Stimulated activated CD4-positive, alpha-beta T cell treated with anti-CD3 and anti-CD28 coated beads, TNF-alpha, amount 100 ng/mL, for 4 hours (primary cell): ENCODE results near the gene DNAJC17.

Experiments
- DNase-seq, 3 experiments: peaks; one replicate each; pipeline ENCODE4 v3.0.0-alpha.2; 2020; ENCODE audit warnings: low read depth in 3 of 3

The DNAJC17 gene

DNA sequence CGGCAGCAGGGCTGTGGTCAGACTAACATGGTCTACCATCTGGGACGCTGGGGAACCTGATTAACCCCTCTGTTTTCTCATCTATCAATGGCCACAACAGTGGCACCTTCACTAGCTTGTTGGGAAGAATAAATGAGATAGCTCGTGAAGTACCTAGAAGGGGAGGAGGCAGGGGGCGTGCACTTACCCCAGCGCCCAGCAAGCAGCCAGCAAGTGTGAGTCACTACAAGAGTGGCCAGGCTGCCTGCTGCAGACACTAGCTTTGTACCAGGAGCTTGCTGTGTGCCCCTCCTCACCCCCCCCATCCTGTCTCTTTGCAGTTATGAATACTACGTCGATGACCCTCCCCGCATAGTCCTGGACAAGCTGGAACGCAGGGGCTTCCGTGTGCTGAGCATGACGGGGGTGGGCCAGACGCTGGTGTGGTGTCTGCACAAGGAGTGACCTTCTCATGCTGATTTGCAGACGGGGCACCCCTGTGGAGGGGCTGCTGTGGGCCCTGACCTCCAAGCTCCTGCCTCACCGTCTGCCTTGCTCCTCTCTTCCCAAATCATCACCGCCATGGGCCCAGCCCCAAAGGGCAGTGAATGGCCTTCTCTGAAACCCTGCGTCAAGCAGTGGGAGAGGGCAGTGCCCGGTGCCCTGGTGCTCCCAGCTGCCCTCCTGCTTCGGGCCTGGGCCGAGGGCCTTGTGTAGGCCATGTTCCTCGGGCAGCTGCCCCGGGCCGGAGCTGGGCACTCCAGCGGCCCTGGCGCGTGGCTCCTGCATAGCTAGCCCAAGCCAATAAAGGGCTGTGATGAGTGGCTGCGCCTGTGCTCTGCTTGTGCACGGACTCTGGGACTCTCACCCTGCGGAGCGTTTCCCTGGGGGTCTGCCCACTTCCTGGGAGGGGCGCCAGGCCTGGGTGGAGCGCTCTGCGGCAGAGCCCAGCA, 40.1 kb downstream of the DNAJC17 start:
- DNase-seq: no peak

DNA sequence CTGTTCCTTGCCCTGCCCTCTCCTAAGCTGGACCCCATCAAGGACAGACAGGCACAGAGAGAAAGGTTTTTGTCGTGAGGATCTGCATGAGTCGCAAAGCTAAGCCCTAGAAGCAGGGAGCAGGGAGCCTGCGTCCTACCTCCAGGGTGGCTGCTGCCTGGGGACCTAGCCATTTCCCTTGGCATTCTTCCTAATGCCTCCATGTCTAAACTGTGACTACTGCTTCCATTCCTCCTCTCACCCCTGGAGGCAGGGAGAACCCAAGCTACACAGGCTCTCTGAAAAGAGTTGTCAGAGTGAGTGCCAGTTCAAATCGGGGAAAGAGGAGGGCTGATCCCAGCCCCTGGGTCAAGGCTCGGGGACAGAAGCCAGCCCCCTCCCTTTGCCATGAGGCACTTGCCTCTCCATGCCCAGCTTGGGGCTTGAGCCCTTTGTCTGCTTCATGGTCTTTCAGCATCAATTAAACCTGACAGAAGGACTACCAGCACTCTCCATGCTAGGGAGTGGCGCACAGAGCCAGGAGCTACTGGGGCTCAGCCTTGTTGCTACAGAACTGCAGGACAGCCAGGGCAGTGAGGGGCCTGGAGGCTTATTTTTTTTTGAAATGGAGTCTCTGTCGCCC, 41.0 kb downstream of the DNAJC17 start:
- no peak for DNase-seq

DNA sequence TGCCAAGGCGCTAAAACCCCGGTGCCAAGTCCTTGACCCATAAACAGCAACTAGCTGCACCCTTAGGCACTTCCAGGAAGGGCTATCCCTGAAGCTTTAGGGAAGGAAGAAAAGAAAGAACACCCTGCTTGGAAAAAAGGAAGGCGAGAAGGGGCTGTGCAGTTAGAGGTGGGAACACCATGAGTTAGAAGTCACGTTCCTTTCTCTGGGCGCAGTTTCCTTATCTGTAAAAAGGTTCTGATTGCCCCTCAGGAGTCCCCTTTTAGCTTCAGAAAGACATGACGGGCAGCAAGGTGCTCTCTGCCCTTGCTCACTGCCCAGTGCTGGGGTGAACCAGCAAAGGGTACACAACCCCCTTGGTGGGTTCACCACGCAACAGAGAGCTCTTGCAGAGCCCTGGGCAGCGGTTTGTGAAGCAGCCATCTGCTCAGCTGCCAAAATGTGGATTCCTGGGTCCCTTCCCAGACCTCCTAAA, 42.6 kb downstream of the DNAJC17 start:
- DNase-seq: no peak

DNA sequence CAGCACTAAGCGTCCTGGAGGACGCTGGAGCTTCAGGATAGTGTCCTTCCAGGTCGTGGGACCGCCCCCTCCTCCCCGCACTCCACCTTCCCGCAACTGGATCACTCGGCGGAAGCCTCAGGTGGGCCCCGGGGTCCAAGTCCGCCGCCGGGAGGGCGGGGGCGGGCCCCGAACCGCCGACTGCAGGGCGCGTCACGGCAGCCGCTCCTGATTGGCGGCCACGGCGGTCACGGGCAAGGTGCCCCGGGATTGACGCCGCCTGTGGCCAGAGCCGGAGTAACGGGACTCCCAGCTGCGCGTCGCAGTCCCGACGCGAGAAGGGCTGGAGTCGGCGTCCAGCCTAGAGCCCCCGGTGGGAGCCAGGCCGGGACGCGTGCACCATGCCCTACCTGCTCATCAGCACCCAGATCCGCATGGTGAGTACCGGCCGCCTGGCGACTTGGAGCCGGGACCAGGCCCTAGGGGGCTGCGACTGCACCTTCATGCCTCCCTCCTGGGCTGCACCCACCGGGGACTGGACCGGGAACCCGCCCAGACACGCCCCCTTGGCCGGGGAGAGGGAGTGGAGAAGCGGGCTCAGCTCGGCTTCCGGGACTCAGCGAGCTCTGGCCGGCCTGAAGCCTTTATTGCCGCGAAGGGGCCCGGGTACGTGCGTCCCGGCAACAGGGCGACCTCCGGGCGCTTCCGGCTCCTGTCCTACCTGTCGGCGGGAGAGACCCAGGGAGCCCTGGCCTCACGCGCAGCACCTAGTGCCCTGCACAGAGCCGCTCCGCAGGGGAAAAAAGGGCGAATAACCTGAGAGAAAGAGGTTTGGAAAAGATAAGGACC, 43.3 kb downstream of the DNAJC17 start, which contains the start of gene GCHFR:
GCHFR (plus strand) TSS at position 268 of the 828 bp plus-strand sequence; CDS start at position 381, 113 bp downstream.
- peak; percentile 35 to 52 (median 40) for DNase-seq

DNA sequence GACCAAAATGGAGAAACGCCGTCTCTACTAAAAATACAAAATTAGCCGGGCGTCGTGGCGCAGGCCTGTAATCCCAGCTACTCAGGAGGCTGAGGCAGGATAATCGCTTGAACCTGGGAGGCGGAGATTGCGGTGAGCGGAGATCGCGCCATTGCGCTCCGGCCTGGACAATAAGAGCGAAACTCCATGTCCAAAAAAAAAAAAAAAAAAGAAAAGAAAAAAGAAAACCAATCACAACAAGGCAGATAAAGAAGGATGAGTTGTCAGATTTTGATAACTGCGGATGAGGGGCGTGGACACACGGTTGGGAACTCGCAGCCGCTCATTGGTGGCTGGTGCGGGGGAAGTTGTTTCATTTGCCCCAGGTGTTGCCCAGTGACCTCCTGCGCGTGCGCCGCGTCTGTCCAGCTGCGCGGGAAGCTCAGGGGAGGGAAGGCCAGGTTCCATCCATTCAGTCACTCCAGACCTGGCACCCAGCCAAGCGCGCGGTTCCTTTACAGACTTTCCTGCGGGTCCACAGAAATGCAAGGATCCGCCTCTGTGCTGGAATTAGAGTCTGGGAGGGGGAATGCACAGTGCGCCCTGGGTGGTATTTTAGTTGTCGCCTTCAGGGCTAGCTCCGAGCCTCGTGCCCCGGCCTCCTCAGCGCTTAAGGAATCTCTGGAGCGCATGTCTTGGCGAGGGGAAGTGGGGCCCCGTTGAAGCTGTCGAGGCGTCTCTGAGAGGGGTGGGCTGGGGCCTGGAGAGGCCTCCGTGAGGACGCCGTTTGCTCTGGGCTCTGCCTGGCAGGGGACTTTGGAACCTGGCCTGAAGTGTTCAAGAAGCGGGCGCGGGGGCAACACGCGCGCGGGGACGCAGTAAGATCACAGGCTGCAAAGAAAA, 44.1 kb downstream of the DNAJC17 start:
- peak in 1 of 3 experiments; percentile 23 for DNase-seq

DNA sequence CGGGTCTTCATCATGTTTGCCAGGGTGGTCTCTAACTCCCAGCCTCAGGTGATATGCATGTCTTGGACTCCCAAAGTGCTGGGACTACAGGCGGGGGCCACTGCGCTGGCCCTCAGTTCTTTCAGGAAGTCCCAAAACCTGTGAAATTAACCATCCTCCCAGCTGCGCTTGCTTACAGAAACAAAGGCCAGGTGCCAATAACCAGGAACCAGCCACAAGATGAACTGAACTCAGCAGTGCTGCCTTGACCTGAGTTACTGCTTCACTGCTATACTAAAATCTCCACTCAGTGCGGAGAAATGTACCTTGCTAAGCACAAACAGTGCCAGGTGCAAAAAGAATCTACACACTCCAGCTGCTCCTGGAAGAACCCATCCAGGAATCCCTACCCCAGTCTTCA, 47.3 kb downstream of the DNAJC17 start:
- DNase-seq: no peak

DNA sequence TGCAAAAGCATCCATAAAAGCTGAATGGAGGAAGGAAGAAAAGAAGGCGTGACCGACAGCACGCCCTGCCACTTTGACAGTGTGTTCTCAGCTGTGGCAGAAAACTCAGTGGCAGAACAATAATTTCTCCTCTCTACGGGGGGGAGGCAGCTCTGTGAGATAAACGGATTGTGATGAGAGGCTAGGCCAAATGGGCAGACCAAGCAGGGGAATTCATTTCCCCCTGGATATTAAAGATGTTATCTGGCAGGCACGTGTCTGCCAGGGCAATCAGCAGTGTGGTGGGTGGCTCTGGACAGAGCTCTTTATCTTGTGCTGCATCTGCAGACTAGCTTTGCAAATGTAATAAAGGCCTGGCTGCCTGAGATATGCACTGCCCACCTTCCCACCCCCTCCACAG, 50.3 kb downstream of the DNAJC17 start:
- no peak for DNase-seq

DNA sequence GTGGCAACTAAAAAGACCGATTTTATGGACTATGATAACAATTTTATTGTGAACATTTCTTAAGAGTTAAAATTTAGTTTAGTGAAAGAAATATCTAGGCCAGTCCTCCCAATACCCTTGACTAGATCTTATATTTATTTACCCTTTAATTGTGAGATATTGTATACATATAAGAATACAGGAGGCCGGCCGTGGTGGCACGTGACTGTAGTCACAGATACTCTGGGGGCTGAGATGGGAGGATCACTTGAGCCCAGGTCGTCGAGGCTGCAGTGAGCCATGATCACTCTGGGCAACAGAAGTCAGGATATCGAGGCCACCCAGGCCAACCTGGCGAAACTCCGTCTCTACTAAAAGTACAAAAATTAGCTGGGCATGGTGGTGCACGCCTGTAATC, 51.5 kb downstream of the DNAJC17 start:
- no peak for DNase-seq

DNA sequence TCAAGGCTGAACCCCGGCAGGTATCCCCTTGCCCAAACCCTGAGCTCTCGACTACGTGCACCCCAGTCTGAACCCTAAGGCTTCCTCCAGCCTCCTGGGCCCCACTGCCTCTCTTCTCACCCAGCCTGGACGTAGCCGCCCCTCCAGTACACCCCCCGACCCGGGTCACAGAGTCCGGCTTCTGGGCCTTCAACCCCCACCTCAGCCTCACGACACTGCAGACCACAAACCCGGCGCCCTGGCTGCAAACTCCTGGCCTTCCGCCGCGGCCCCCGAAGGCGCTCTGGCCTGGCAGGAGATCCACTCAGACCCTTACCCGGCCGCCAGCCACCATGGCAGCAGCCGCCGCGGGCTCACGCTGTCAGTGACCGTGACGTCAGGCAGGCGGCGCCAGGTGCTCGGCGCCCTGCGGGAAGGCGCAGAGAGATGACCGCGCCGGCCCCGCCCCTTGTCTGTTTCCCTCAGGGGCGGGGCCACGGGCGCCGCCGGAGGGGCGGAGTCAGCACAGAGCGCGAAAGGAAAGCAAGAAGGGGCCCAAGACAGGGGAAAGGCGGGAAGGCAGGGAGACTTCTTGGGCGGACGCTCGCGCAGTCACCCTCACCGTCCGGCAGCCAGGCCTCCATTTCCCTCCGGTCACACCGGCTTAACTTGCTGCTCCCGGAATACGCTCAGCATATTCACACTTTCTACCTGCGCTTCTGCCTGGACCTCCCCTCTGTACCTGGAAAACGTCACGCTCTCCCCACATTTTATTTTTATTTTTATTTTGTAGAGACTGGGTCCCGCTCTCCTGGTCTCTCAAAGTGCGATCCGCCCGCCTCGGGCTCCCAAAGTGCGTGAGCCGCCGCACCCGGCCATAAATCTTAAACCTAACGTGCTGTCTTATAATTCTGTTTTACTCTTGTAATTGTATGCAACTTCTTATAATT, 52.1 kb downstream of the DNAJC17 start, which contains the start of gene RMDN3:
RMDN3 (minus strand) TSS at position 372 of the 929 bp plus-strand sequence. CDS start 471 bp downstream, outside the sequence.
- peak; percentile 86 to 93 (median 86) for DNase-seq

DNA sequence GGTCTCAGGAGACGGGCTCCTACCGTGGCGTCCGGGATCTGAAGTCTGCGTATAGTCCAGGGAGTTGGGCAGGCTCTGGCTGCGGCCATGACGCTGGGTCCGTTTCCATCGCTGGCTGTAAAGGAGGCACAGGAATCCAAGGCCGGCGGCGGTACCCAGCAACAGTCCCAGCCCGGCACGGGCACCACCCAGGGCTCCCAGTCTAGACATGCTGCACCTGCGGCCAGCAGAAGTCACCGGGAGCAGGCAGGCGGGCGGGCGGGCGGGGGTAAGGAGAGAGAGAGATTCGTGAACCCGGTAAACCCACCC, 52.7 kb downstream of the DNAJC17 start:
- no peak for DNase-seq

DNA sequence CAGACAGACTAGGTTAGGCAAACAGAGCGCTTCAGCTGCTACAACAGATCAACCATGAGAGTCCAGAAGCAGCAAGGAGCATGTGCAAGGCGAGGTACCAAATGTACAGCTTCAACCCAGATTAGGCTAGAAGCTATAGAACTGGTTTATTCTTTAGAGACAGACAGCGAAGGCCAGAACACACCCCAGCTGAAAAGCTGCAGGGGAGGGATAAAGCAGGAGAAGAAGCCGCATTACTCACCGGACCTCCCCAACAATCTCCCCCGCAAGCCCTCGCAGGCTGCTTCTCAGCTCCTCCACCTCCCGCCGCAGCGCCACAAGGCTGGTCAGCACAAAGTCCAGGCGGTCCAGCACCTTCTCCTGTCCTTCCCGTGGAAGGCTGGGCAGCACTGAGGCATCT, 55.5 kb downstream of the DNAJC17 start:
- no peak for DNase-seq

DNA sequence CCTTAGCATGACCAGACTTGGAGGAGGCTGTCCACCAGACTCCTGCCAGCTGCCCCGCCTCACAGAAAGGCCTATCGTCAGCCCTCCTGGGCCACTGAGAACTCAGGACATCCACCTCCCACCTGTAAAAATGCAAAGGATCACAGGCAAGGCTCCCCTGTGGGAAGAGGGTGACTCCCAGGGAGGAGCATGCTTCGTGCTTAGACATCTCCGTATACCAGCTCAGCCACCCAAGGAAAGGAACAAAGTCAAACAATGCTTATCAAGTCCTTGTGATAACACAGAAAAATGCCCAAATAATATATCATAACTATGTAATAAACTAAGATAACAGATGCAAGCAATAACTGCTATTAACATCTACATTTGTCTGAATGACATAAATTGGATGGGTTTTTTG, 56.4 kb downstream of the DNAJC17 start:
- no peak for DNase-seq

DNA sequence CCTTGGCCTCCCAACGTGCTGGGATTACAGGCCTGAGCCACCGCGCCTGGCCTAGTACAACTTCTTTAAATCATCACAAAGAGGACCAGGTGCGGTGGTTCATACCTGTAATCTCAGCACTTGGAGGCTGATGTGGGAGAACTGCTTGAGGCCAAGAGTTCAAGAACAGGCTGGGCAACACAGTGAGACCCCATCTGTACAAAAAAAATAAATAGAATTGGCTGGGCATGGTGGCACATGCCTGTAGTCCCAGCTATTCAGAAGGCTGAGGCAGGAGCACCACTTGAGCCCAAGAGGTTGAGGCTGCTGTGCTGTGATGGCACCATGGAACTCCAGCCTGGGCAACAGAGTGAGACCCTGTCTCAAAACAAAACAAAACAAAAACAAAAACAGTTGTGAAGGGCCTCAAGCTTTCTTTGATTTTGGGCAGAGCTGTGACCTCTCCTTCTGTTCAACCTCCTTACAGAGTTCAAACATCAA, 58.1 kb downstream of the DNAJC17 start:
- DNase-seq: no peak

DNA sequence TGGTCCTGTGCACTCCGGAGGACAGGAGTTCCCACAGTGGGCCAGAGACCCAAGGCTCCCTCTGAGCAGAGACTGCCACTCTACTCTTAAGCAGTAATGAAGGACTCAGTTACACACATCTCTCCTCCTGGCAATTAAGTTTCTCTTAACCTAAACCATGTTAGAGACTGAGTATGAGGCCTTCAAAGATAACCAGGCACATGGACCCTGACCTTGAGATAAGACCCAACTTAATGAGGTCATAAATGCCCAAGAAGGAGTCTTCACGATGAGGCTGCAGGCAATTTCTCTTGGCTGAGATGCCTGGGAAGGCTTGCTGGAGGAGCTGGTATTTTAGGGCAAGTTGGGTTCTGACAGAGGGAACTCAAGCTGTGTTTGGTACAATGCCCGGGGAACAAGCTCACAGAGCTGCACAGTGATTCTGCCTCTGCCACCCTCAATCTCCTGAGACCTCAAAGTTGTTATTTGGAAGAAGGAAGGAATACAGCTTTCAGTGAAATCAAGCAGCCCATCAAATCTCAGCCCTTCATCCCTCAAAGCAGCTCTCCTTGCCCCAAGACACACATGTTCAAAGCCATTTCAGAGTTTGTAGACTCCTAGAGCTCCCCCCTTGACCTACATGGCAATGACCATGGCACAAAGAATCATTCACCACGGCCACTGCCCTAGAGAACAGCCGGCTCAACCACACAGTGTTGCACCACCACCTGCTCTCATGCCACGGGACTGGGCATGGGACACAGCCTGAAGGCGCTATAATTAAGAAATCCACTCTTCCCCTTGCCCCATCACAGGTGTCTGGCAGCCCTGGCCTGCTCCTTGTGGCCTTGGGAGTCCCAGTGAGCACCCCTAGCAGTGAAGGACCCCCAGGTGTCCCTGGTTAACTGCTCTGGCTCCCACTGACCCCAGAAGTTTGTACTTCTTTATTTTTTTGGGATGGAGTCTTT, 59.3 kb downstream of the DNAJC17 start:
- no peak for DNase-seq

DNA sequence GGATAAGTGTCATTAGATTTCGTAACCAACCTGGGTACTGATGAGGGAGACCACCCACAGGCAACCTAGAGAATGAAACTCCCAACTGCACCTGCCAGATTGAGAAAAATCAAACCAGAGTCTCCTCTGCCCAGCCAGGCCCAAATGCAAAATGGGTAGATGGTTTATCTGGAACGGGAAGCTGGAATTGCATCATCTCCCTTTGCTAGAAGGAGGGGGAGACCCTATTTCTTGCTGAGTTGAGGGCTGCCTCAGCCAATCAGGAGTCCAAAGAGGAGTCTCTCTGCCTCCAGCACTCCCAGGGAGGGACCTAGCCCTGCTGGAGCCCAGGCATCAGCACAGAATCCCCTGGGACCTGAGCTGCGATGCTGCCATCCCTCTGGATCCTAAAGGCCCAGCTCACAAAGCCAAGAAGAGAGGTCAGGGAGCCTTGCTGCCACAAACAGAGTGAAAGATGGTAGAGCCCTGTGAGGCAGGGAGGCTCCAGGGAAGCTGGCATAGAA, 60.3 kb downstream of the DNAJC17 start:
- no peak for DNase-seq

DNA sequence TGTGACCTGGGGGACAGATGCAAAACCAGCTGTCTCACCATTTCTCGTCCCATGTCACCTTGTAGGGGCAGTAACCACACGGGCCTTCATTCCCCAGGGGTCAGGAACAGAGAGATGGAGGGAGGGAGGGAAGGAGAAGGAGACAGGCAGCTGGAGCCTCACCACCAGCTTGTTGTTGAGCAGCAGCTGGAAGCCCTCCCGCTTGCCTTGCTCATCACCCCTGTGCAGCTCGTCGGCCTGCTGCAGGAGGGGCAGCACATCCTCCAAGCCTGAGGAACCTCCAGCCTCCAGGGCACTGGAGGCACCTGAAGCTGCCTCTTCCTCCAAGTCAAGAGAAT, 62.5 kb downstream of the DNAJC17 start:
- no peak for DNase-seq

DNA sequence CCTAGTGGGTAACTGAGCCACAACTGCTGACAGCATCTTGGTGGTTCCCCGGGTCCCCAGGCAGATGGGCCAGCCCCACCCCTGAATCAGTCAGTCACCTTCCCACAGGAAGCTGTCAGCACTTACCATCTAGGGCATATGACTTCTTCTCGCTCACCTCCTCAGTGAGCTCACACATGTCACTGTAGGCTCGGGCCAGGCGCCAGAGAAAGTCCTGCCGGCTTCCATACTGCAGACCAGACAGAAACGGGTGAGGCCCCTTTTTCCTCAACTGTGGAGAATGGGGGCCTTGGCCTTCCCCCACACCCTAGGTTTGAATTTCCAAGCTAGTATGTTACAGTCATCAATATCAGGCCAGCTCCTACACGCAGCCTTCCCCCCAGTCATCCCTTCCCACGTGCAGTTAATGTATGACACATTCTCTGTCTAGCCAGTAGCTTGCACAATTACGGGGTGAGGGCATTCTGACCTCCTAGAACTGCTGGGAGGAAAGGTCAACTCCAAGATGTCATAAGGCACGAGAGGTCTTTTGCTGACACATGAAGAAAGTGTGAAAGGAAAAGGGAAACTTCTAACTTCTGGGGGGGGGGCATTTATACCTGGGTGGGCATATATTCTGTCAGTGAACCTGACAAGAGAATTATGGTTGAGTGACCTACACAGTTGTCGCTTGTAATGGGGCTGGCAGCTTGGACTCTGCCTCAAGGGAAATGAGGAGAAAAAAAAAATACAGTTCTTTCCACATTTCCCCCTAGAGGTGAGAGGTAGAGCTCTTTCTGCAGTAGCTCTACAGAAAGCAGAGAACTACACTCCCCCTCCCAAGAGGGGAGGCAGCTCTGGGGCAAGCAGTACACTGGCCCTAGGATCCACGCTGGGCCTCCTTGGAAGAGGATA, 63.1 kb downstream of the DNAJC17 start:
- peak in 2 of 3 experiments; percentile 26 to 48 for DNase-seq
